ENCODE data around the gene SEM1.

DNA sequence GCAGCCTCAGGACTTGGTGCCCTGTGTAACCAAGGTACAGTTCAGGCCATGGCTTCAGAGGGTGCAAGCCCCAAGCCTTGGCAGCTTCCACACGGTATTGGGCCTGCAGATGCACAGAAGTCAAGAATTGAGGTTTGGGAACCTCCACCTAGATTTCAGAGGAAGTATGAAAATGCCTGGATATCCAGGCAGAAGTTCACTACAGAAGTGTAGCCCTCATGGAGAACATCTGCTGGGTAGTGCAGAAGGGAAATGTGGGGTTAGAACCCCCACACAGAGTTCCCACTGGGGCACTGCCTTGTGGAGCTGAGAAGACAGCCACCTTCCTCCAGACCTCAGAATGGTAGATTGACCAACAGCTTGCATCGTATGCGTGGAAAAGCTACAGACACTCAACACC, 3.4 kb upstream of the SEM1 start:
- TF ChIP-seq CTCF (IDR thresholded peaks at IDR 0.05; ENCODE audit: low read depth, low read length) (no peak), POLR2A (IDR thresholded peaks at IDR 0.05; ENCODE audit: extremely low read depth, insufficient read length) (no peak)
